Common myeloid progenitor, CD34-positive (primary cell): ENCODE results near the gene ANTKMT.
A peak's percentile ranks its signal among the peaks of the same experiment; 100 is the strongest.
"Not testable (repeated sequence)": the region's sequence is repeated elsewhere in the genome, so short reads cannot be mapped to it uniquely, and the experiment has no call there.

Experiments used
- CTCF ChIA-PET: fragments of 350-600 bp; sonication (Branson Sonifier 250); formaldehyde crosslinking; loops from one replicate; lab custom pipeline; 2021; ENCODE audit warnings: antibody characterized with exemption; lab: Charles Lee
- POLR2A ChIA-PET: fragments of 350-600 bp; sonication (Branson Sonifier 250); formaldehyde crosslinking; loops from one replicate; lab custom pipeline; 2021; ENCODE audit warnings: antibody characterized with exemption; lab: Charles Lee
- DNase-seq, 3 donors: peaks; one replicate each; pipeline versions ENCODE4 v3.0.0 to v3.0.0-alpha.2; 2013
- H3K27ac ChIP-seq, 2 experiments: 1 replicate in 1 of 2; 2 replicates in 1 of 2; pipeline ENCODE4 v1.7.0; 2013; ENCODE audit warnings: inconsistent platforms in 2 of 2, low read length in 2 of 2, mild to moderate bottlenecking in 2 of 2, low read depth in 1 of 2, moderate library complexity in 1 of 2; ENCODE audit not compliant: severe bottlenecking in 2 of 2, insufficient read depth in 1 of 2, poor library complexity in 1 of 2
- H3K27me3 ChIP-seq, 5 experiments: replicated peaks in 2 of 5; 1 replicate in 3 of 5; 2 replicates in 2 of 5; pipeline versions ENCODE4 v1.6.1 to v1.7.0; 2013; ENCODE audit warnings: low read length in 4 of 5, mild to moderate bottlenecking in 2 of 5, moderate library complexity in 2 of 5, inconsistent platforms in 1 of 5; ENCODE audit not compliant: insufficient read depth in 5 of 5, control insufficient read depth in 4 of 5
- H3K36me3 ChIP-seq, 4 experiments: 1 replicate in 2 of 4; 2 replicates in 2 of 4; pipeline versions ENCODE4 v1.6.1 to v1.7.0; 2013; ENCODE audit warnings: low read length in 3 of 4, control low read depth in 1 of 4, mild to moderate bottlenecking in 1 of 4; ENCODE audit not compliant: control insufficient read depth in 4 of 4, insufficient read depth in 4 of 4
- H3K4me1 ChIP-seq, 4 experiments: 1 replicate in 3 of 4; 2 replicates in 1 of 4; pipeline versions ENCODE4 v1.6.1 to v1.7.1; 2013; ENCODE audit warnings: low read length in 3 of 4, mild to moderate bottlenecking in 3 of 4, control low read depth in 1 of 4, inconsistent platforms in 1 of 4, moderate library complexity in 1 of 4; ENCODE audit not compliant: control insufficient read depth in 4 of 4, insufficient read depth in 4 of 4; ENCODE audit errors: control extremely low read depth in 1 of 4
- H3K4me3 ChIP-seq, 7 experiments: 1 replicate in 4 of 7; 2 replicates in 3 of 7; pipeline versions ENCODE4 v1.5.1 to v1.7.0; 2013; ENCODE audit warnings: mild to moderate bottlenecking in 7 of 7, low read length in 6 of 7, moderate library complexity in 6 of 7, inconsistent platforms in 2 of 7, low read depth in 2 of 7, control low read depth in 1 of 7; ENCODE audit not compliant: insufficient read depth in 4 of 7, control insufficient read depth in 1 of 7; ENCODE audit errors: extremely low read depth in 1 of 7
- H3K9me3 ChIP-seq, 5 experiments: 1 replicate in 4 of 5; 2 replicates in 1 of 5; pipeline versions ENCODE4 v1.6.1 to v1.7.1; 2013; ENCODE audit warnings: low read length in 4 of 5, mild to moderate bottlenecking in 2 of 5, inconsistent platforms in 1 of 5, low read depth in 1 of 5, moderate library complexity in 1 of 5; ENCODE audit not compliant: control insufficient read depth in 4 of 5, insufficient read depth in 2 of 5; ENCODE audit errors: control extremely low read depth in 1 of 5
- WGBS: methylation state at CpG from one replicate; pipeline ENCODE4 v1.1.5; 2013; ENCODE audit not compliant: insufficient coverage; 5-methylcytosine and 5-hydroxymethylcytosine counted together

ANTKMT gene

DNA sequence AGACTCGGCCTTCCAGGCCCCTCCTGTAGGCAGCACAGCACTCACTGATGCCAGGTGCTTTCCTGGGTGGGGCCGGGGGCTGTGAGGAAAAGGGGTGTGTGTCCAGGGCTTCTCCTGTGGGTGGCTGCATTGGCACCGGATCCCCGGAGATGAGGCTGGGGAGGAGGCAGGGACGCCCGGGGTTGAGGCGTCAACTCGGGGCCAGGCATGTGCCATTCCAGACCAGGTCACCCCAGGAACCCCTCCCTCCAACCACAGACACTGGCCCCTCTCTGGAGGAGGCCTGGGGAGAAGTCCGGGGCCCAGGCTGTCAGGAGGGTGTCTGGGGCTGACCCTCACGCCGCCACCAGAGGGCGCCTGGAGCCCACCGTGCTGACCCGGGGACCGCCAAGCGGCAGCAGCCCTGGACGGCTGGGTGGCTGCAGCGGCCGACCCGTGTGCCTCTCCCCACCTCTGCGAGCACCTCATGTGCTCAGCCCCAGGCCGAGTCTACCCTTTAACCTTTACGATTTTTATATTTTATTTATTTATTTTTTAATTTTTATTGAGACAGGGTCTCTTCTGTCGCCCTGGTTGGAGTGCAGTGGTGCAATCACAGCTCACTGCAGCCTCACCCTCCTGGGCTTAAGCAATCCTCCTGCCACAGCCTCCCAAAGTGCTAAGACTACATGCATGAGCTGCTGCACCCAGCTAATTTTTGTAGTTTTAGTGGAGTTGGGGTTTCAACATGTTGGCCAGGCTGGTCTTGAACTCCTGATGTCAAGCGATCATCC, 9.2 kb upstream of the ANTKMT start:
- Histone ChIP-seq H3K4me1 (peaks cover 0 to 21% (median 19%) of the 10 kb centered on the region in 4 experiments), H3K36me3 (no peaks in the 10 kb centered on the region), H3K9me3 (no peaks in the 10 kb centered on the region), H3K4me3 (no peak overlapping the region), H3K27me3 (peaks cover 0 to 78% (median 19%) of the 10 kb centered on the region in 5 experiments), H3K27ac (no peak overlapping the region)
- DNase-seq, result peak; percentile 58 to 72 (median 68)
- CTCF ChIA-PET, result interaction anchor here (0.7 to 5.6 kb wide), 18 partner anchors 9 to 344 kb away, joined by 3 to 104 read pairs (median 6); partner anchors contain the start of genes ANTKMT, CCDC78, CHTF18 and CIAO3
- POLR2A ChIA-PET, result interaction anchor here (0.8 kb wide), 1 partner anchor 34 kb away, joined by 5 read pairs; no protein-coding TSS in a partner anchor
- 12% methylated on average over 7 of the region's 25 CpGs for WGBS

- POLR2A ChIA-PET, H3K9me3 ChIP-seq, H3K36me3 ChIP-seq, H3K27ac ChIP-seq, H3K4me3 ChIP-seq: not testable (repeated sequence)
- H3K4me1 ChIP-seq, result peaks cover 0 to 21% (median 19%) of the 10 kb centered on the region in 4 experiments
- DNase-seq, result peak; percentile 52 to 63 (median 59)
- WGBS, result 41% methylated on average over 9 of the region's 13 CpGs
- CTCF ChIA-PET, result interaction anchor here (0.6 to 5.6 kb wide), 18 partner anchors 8 to 390 kb away, joined by 3 to 104 read pairs (median 5); partner anchors contain the start of genes ANTKMT, CCDC78, CHTF18 and CIAO3
- peaks cover 0 to 77% (median 19%) of the 10 kb centered on the region in 5 experiments for H3K27me3 ChIP-seq
These were observed 8.2 kb upstream of the ANTKMT start for GRCh38 chr16:712740-713250.

DNA sequence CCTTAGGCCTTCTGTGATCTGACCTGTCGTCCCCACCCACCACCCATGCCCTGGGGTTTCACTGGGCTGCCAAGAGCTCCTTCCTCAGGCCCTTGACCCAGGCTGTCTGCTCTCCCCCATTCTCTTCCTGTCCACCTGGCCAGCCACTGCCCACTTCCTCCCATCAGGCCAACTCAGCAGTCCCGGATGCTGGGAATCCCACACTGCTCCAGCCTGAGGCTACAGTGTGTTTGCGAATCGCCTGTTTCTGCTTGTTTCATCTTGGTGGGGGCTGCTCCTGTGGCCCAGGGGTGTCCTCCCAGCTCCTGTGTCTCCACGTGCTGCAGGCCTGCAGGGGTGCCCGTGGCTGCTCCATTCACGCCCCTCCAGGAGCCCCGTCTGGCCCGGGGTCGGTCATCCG, 6.9 kb upstream of the ANTKMT start:
- peaks cover 0 to 28% (median 23%) of the 10 kb centered on the region in 4 experiments for H3K4me1 ChIP-seq
- H3K9me3 ChIP-seq, result no peaks in the 10 kb centered on the region
- H3K36me3 ChIP-seq, result no peaks in the 10 kb centered on the region
- H3K27ac ChIP-seq, result no peak overlapping the region
- no peak for DNase-seq
- ChIA-PET POLR2A (no interaction called here), CTCF (interaction anchor here (1.2 to 5.6 kb wide), 3 partner anchors 11 to 389 kb away, joined by 3 to 104 read pairs (median 4); partner anchors contain the start of genes CHTF18 and RPUSD1)
- 58% methylated on average over 11 of the region's 11 CpGs for WGBS
- H3K27me3 ChIP-seq, result peaks cover 0 to 64% (median 15%) of the 10 kb centered on the region in 5 experiments
- H3K4me3 ChIP-seq, result no peak overlapping the region

DNA sequence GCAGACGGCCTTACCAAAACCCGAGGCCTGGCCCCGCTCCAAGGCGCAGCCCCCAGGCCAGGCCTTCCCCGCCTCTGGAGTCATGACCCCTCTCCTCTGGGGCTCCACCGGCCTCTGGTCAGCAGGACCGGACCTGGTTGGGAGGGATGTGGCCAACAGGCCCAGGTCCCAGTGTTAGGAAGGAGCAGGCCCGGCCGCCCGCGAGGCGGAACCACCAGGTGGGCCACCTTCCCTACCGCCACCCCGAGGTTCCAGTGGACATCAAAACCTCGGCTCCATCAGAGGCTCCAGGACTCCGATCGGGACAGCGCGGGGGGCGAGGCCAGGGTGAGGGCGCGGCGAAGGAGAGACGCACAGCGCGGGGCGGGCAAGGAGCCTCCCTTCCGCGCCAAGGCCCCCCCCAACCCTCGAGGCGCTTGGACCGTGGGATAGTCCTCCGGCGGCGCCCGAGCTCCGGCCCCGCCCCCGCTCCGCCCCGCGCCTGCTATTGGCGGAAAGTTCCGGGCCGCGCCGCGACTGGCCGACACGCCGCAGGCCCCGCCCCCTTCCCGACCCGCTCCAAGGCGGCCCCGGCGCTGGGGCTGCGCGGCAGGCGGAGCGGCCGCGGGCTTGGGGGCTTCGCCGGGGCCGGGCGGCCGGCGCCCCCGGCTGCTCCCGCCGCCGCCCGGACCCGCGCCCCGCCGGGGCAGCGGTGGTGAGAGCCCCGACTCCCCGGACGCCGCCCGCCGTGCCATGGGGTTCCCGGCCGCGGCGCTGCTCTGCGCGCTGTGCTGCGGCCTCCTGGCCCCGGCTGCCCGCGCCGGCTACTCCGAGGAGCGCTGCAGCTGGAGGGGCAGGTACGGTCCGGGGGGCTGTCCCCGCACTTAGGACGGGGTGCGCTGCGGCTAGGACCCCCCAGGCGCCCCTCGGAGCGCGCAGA, 6.1 kb upstream of the ANTKMT start, which contains the start of gene METRN:
Gene METRN, plus strand, starts transcription at position 561 of the 919 bp plus-strand sequence. Its CDS starts 172 bp downstream, at position 733.
- WGBS, result 6% methylated on average over 74 of the region's 108 CpGs

DNA sequence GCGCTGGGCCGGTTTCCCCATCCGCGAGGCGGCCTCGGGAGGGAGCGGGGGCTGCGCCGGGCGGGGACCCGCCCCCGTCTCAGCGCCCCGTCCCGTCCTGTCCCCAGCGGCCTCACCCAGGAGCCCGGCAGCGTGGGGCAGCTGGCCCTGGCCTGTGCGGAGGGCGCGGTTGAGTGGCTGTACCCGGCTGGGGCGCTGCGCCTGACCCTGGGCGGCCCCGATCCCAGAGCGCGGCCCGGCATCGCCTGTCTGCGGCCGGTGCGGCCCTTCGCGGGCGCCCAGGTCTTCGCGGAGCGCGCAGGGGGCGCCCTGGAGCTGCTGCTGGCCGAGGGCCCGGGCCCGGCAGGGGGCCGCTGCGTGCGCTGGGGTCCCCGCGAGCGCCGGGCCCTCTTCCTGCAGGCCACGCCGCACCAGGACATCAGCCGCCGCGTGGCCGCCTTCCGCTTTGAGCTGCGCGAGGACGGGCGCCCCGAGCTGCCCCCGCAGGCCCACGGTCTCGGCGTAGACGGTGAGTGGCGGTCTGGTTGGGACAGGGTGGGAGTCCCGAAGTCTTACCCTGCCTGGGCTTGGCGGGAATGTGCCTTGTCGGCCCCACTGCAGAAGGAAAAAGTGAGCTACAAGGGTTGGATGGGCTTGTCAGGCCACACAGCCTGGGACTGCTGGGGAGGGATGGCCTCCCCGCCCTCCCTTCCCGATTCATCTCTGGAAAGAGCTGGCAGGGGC, 5.3 kb upstream of the ANTKMT start:
- Histone ChIP-seq H3K4me3 (peak overlapping the region in 6 of 7 experiments; percentile 19 to 66 (median 60)), H3K4me1 (peaks cover 0 to 43% (median 39%) of the 10 kb centered on the region in 4 experiments), H3K27me3 (peaks cover 0 to 48% (median 7%) of the 10 kb centered on the region in 5 experiments), H3K9me3 (no peaks in the 10 kb centered on the region), H3K36me3 (no peaks in the 10 kb centered on the region), H3K27ac (no peak overlapping the region)
- ChIA-PET POLR2A (interaction anchor here (0.8 to 1.3 kb wide), 2 partner anchors 10 to 152 kb away, joined by 3 to 4 read pairs; partner anchors contain the start of gene CCDC78), CTCF (interaction anchor here (0.7 to 3.4 kb wide), 9 partner anchors 11 to 72 kb away, joined by 3 to 17 read pairs (median 5); partner anchors contain the start of genes CCDC78, CHTF18, CIAO3 and RPUSD1)
- DNase-seq, result peak in 1 of 3 donors; percentile 31
- WGBS, result under 1% methylated on average over 66 of the region's 74 CpGs

More for the DNA sequence above, 6.1 kb upstream of the ANTKMT start, which contains the start of gene METRN:
- peak; percentile 81 to 87 (median 85) for DNase-seq
- no peaks in the 10 kb centered on the region for H3K9me3 ChIP-seq
- no peaks in the 10 kb centered on the region for H3K36me3 ChIP-seq
- CTCF ChIA-PET, result interaction anchor here (1.2 to 5.6 kb wide), 8 partner anchors 12 to 388 kb away, joined by 3 to 104 read pairs (median 6); partner anchors contain the start of genes CHTF18 and RPUSD1
- POLR2A ChIA-PET, result interaction anchor here (0.8 kb wide), 1 partner anchor 152 kb away, joined by 3 read pairs; no protein-coding TSS in a partner anchor
- peaks cover 0 to 35% (median 31%) of the 10 kb centered on the region in 4 experiments for H3K4me1 ChIP-seq
- peaks cover 0 to 56% (median 9%) of the 10 kb centered on the region in 5 experiments for H3K27me3 ChIP-seq
- peak within 1 kb of the TSS in 6 of 7 experiments; percentile 19 to 66 (median 60) for H3K4me3 ChIP-seq
- H3K27ac ChIP-seq, result no peak within 1 kb of the TSS
